DND-41 (cell line): ENCODE results near the gene ZBTB1.

ENCODE experiments used
- ATAC-seq: fragments of 200-7000 bp; cut with Tn5 transposase; 3 replicates; pipeline ENCODE4 v1.9.1; 2021; ENCODE audit warnings: low read depth; ENCODE audit not compliant: insufficient read depth
- DNase-seq: peaks from one replicate; pipeline ENCODE4 v3.0.0-alpha.2; 2020
- H2AFZ ChIP-seq: 2 replicates; pipeline ENCODE4 v1.6.0; 2012; ENCODE audit warnings: low read depth, low read length
- H3K27ac ChIP-seq: 2 replicates; pipeline ENCODE4 v1.5.1; 2012; ENCODE audit warnings: low read length, inconsistent platforms
- H3K27me3 ChIP-seq: fragments of 200-600 bp; sonication (generic); 2 replicates; pipeline ENCODE4 v1.6.0; 2012; ENCODE audit warnings: low read length, mild to moderate bottlenecking, inconsistent platforms; ENCODE audit not compliant: insufficient read depth, poor library complexity
- H3K36me3 ChIP-seq: 2 replicates; pipeline ENCODE4 v1.5.1; 2012; ENCODE audit warnings: low read length, inconsistent platforms; ENCODE audit not compliant: insufficient read depth
- H3K4me1 ChIP-seq: 2 replicates; pipeline ENCODE4 v1.5.1; 2012; ENCODE audit warnings: mild to moderate bottlenecking, low read length; ENCODE audit not compliant: insufficient read depth
- H3K4me2 ChIP-seq: 2 replicates; pipeline ENCODE4 v1.6.0; 2012; ENCODE audit warnings: mild to moderate bottlenecking, moderate library complexity, low read length, inconsistent platforms; ENCODE audit not compliant: insufficient read depth
- H3K4me3 ChIP-seq, 2 experiments: fragments of 200-600 bp in 1 of 2; shearing (Covaris generic) in 1 of 2; 2 replicates each; pipeline ENCODE4 v1.5.1; 2012 to 2016; ENCODE audit warnings: inconsistent platforms in 2 of 2, low read length in 2 of 2, mild to moderate bottlenecking in 2 of 2, low read depth in 1 of 2, moderate library complexity in 1 of 2
- H3K79me2 ChIP-seq: 2 replicates; pipeline ENCODE4 v1.6.0; 2012; ENCODE audit warnings: low read length, inconsistent platforms; ENCODE audit not compliant: insufficient read depth
- H3K9ac ChIP-seq: 2 replicates; pipeline ENCODE4 v1.6.0; 2012; ENCODE audit warnings: low read depth, mild to moderate bottlenecking, inconsistent platforms, low read length, moderate library complexity
- H3K9me3 ChIP-seq: 2 replicates; pipeline ENCODE4 v1.5.1; 2012; ENCODE audit warnings: low read length, moderate library complexity, mild to moderate bottlenecking, inconsistent platforms; ENCODE audit not compliant: insufficient read depth, severe bottlenecking
- H4K20me1 ChIP-seq: 2 replicates; pipeline ENCODE4 v1.6.0; 2012; ENCODE audit warnings: low read length; ENCODE audit not compliant: insufficient read depth
- CTCF ChIP-seq: IDR thresholded peaks from 2 replicates; pipeline ENCODE4 v1.5.1; 2012; ENCODE audit warnings: borderline replicate concordance, low read length, moderate library complexity, mild to moderate bottlenecking; ENCODE audit not compliant: poor library complexity, severe bottlenecking; ENCODE audit errors: extremely low read depth
- EZH2 ChIP-seq: IDR thresholded peaks from 3 replicates; pipeline ENCODE4 v1.6.1; 2012; ENCODE audit warnings: borderline replicate concordance, low read depth, mild to moderate bottlenecking, moderate library complexity, low read length, inconsistent platforms; ENCODE audit not compliant: severe bottlenecking

Gene ZBTB1

GRCh38 chr14:64522591-64523355 lies 18.2 kb downstream of the ZBTB1 start:
- Histone ChIP-seq H3K36me3 (peaks cover 59% of the 10 kb centered on the region), H3K27me3 (no peaks in the 10 kb centered on the region), H3K4me2 (no peak overlapping the region), H3K79me2 (peaks cover 54% of the 10 kb centered on the region), H3K9me3 (no peaks in the 10 kb centered on the region), H2AFZ (no peak overlapping the region), H3K4me1 (no peaks in the 10 kb centered on the region), H3K27ac (no peak overlapping the region), H3K4me3 (no peak overlapping the region), H4K20me1 (peaks cover 43% of the 10 kb centered on the region; the same call in 1 of the 2 replicates), H3K9ac (no peak overlapping the region)
- no peak for DNase-seq
- ATAC-seq = no peak
- TF ChIP-seq CTCF = no peak
- no peak for TF ChIP-seq EZH2

DNA sequence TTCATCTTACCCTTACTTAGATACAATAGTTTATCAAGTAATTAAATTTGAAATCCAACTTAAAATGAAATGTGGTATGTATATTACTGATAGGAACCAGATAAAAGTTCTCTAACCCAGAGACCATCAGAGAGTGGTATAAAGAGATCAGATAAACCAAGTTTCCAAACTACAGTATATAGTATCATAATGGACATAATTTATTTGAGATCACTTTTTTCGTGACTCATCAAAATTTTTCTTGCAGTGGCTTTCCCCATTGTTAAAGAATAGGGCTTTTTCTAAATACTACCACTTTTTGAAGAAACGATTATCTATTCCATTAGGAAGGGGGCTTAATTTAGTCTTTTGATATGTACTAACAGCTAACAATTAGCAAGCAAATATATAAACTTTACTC lies 20.8 kb downstream of the ZBTB1 start:
- ATAC-seq = no peak
- H3K4me1 ChIP-seq = no peaks in the 10 kb centered on the region
- H3K4me2 ChIP-seq = no peak overlapping the region
- H3K36me3 ChIP-seq = peaks cover 61% of the 10 kb centered on the region
- peaks cover 33% of the 10 kb centered on the region; the same call in 1 of the 2 replicates for H4K20me1 ChIP-seq
- H3K27me3 ChIP-seq = no peaks in the 10 kb centered on the region
- H3K4me3 ChIP-seq = no peak overlapping the region
- H3K9me3 ChIP-seq = no peaks in the 10 kb centered on the region
- no peak overlapping the region for H2AFZ ChIP-seq
- no peak for DNase-seq
- H3K27ac ChIP-seq = no peak overlapping the region
- TF ChIP-seq EZH2 (no peak), CTCF (no peak)
- H3K9ac ChIP-seq = no peak overlapping the region
- peaks cover 30% of the 10 kb centered on the region for H3K79me2 ChIP-seq

DNA sequence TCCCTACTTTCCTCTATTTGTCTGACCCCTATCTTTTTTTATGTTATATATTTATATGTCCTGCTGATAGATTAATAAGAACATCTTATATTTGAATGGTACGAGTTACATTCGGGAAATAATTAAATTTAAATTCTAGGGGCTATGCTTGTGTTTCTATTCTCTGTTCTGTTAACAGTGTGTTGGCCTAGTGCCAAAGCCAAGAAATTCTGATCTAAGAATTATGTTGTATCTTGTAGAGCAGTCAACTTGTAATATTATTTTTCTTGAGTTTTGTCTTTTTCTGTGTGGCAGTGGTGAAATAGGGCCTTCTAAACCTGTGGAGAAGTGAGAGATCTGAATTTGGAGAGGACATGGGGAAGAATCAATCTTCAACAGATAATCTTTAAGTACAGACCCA lies 27.0 kb downstream of the ZBTB1 start:
- Histone ChIP-seq H3K79me2 (no peaks in the 10 kb centered on the region), H3K36me3 (peaks cover 8% of the 10 kb centered on the region; the same call in 1 of the 2 replicates), H3K27me3 (no peaks in the 10 kb centered on the region), H3K4me3 (no peak overlapping the region), H3K9ac (no peak overlapping the region), H4K20me1 (no peaks in the 10 kb centered on the region), H3K9me3 (no peaks in the 10 kb centered on the region), H3K4me2 (no peak overlapping the region), H2AFZ (no peak overlapping the region), H3K4me1 (no peaks in the 10 kb centered on the region), H3K27ac (no peak overlapping the region)
- TF ChIP-seq CTCF (no peak), EZH2 (no peak)
- ATAC-seq (no peak), DNase-seq (no peak)
